Neural cell (in vitro differentiated cells): ENCODE data around the gene COX7B2. TPM values are rescaled to one million over a fixed set of nuclear protein-coding genes. Genes with fewer than 3 reads are reported as not detected.

Experiments used
- H2AFZ ChIP-seq: fragments of 200-600, 300-800 bp; sonication (generic), shearing (Covaris generic); 2 replicates; pipeline ENCODE4 v1.6.0; 2014; ENCODE audit warnings: low read depth, mild to moderate bottlenecking, antibody characterized with exemption, low read length, moderate library complexity
- H3F3A ChIP-seq: fragments of 200-600 bp; shearing (Covaris generic); 2 replicates; pipeline ENCODE4 v1.6.1; 2016; ENCODE audit warnings: mild to moderate bottlenecking, moderate library complexity, mixed read lengths, antibody characterized with exemption, low read length; ENCODE audit not compliant: insufficient read depth, poor library complexity, severe bottlenecking
- H3K27ac ChIP-seq: fragments of 200-600, 300-800 bp; sonication (generic), shearing (Covaris generic); 2 replicates; pipeline ENCODE4 v1.5.1; 2014; ENCODE audit warnings: mild to moderate bottlenecking, low read length, moderate library complexity
- H3K27me3 ChIP-seq: fragments of 300-800, 200-600 bp; sonication (generic), shearing (Covaris generic); 2 replicates; pipeline ENCODE4 v1.6.0; 2014; ENCODE audit warnings: mild to moderate bottlenecking, low read depth, low read length, moderate library complexity; ENCODE audit not compliant: insufficient read depth
- H3K36me3 ChIP-seq: fragments of 300-800, 200-600 bp; sonication (generic), shearing (Covaris generic); 2 replicates; pipeline ENCODE4 v1.5.1; 2014; ENCODE audit warnings: mild to moderate bottlenecking, antibody characterized with exemption, low read length, moderate library complexity; ENCODE audit not compliant: insufficient read depth
- H3K4me2 ChIP-seq: fragments of 300-800, 200-600 bp; sonication (generic), shearing (Covaris generic); 2 replicates; pipeline ENCODE4 v1.6.0; 2014; ENCODE audit warnings: mild to moderate bottlenecking, low read length
- H3K4me3 ChIP-seq: fragments of 300-800, 200-600 bp; sonication (generic), shearing (Covaris generic); 2 replicates; pipeline ENCODE4 v1.5.1; 2014; ENCODE audit warnings: mild to moderate bottlenecking, low read length, moderate library complexity
- H3K79me2 ChIP-seq: fragments of 200-600 bp; shearing (Covaris generic); replicated peaks from 2 replicates; pipeline ENCODE4 v1.6.0; 2014; ENCODE audit warnings: mild to moderate bottlenecking, low read length, moderate library complexity; ENCODE audit not compliant: insufficient read depth
- H3K9ac ChIP-seq: fragments of 300-800, 200-600 bp; sonication (generic), shearing (Covaris generic); 2 replicates; pipeline ENCODE4 v1.6.1; 2016; ENCODE audit warnings: mild to moderate bottlenecking, low read length, mixed read lengths
- H3K9me2 ChIP-seq: fragments of 200-600 bp; shearing (Covaris generic); 2 replicates; pipeline ENCODE4 v1.6.1; 2016; ENCODE audit warnings: mild to moderate bottlenecking, low read length, mixed read lengths; ENCODE audit not compliant: insufficient read depth
- H3K9me3 ChIP-seq: fragments of 200-600, 300-800 bp; sonication (generic), shearing (Covaris generic); 2 replicates; pipeline ENCODE4 v1.6.1; 2016; ENCODE audit warnings: mild to moderate bottlenecking, mixed run types, low read length, moderate library complexity, mixed read lengths
- H4K20me1 ChIP-seq: fragments of 200-600 bp; shearing (Covaris generic); 2 replicates; pipeline ENCODE4 v1.6.1; 2016; ENCODE audit warnings: mild to moderate bottlenecking, mixed run types; ENCODE audit not compliant: insufficient read depth
- CTCF ChIP-seq: fragments of 450-650 bp; IDR thresholded peaks from 2 replicates; pipeline ENCODE4 v1.5.1; 2014; ENCODE audit warnings: antibody characterized with exemption, mild to moderate bottlenecking, moderate library complexity; ENCODE audit not compliant: poor library complexity, severe bottlenecking
- EP300 ChIP-seq: fragments of 450-650 bp; conservative IDR thresholded peaks from 2 replicates; pipeline ENCODE4 v1.6.1; 2014; ENCODE audit warnings: antibody characterized with exemption, mild to moderate bottlenecking, moderate library complexity; ENCODE audit not compliant: poor library complexity, severe bottlenecking
- EZH2 ChIP-seq: fragments of 200-600, 300-800 bp; shearing (Covaris generic), sonication (generic); IDR thresholded peaks from 2 replicates; pipeline ENCODE4 v1.6.1; 2014; ENCODE audit warnings: antibody characterized with exemption, low read length, borderline replicate concordance, mild to moderate bottlenecking; ENCODE audit not compliant: insufficient read depth, poor library complexity, severe bottlenecking
- MXI1 ChIP-seq: fragments of 450-650 bp; conservative IDR thresholded peaks from 2 replicates; pipeline ENCODE4 v1.6.1; 2014; ENCODE audit warnings: antibody characterized with exemption, mild to moderate bottlenecking; ENCODE audit not compliant: poor library complexity, severe bottlenecking
- POLR2AphosphoS5 ChIP-seq: IDR thresholded peaks from 2 replicates; pipeline ENCODE4 v1.6.1; 2012
- RAD21 ChIP-seq: fragments of 450-650 bp; conservative IDR thresholded peaks from 2 replicates; pipeline ENCODE4 v1.6.1; 2014; ENCODE audit warnings: antibody characterized with exemption, mild to moderate bottlenecking, moderate library complexity
- SMC3 ChIP-seq: fragments of 450-650 bp; conservative IDR thresholded peaks from 2 replicates; pipeline ENCODE4 v1.6.1; 2014; ENCODE audit warnings: antibody characterized with exemption, mild to moderate bottlenecking, moderate library complexity; ENCODE audit not compliant: poor library complexity
- TAF1 ChIP-seq: IDR thresholded peaks from 2 replicates; pipeline ENCODE4 v1.6.1; 2012; ENCODE audit warnings: low read depth
- polyA plus RNA-seq: library from polyadenylated mRNA; depleted of rRNA; stranded (reverse); fragments of >200 nt; gene quantifications from 2 replicates; pipeline ENCODE4 v1.2.3, GENCODE V29; 2014
- TF ChIP-seq, protein P1 (sequence below): IDR thresholded peaks from 2 replicates; pipeline ENCODE4 v1.6.1; 2012; ENCODE audit warnings: borderline replicate concordance

COX7B2 gene
- polyA plus RNA-seq, 1 donor from 2014 or later = not detected

GRCh38 chr4:46952451-46952850 is 43.4 kb upstream of the COX7B2 start:
- no peaks in the 10 kb centered on the region for H4K20me1 ChIP-seq

DNA sequence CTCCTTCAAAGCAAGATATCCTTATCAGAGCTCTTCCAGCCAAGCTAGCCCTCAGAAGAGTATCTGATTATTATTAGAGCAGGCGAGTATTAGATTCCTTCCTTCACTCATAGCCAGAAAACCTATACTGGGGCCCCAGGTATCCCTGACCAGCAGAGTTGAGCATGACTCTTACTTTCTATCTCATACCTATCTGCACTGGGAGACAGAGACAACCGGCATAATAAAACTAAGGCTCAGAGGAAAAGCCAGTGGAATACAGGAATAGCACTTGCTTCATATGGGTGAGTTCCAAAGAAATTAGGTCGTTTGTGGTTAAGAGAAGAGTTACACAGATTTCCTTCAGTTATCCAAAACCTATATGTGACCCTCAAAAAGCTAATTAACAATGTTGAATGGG is 41.8 kb upstream of the COX7B2 start:
- H2AFZ ChIP-seq = no peak overlapping the region
- H3K9ac ChIP-seq = no peak overlapping the region
- no peaks in the 10 kb centered on the region for H3K27me3 ChIP-seq
- no peak overlapping the region for H3K27ac ChIP-seq
- no peaks in the 10 kb centered on the region for H3K9me2 ChIP-seq
- H4K20me1 ChIP-seq = no peaks in the 10 kb centered on the region
- no peaks in the 10 kb centered on the region for H3F3A ChIP-seq
- no peaks in the 10 kb centered on the region for H3K36me3 ChIP-seq
- TF ChIP-seq EP300 (no peak), TAF1 (no peak), RAD21 (no peak), EZH2 (no peak), CTCF (no peak), SMC3 (no peak), POLR2AphosphoS5 (no peak), MXI1 (no peak)
- TF ChIP-seq, protein P1, sequence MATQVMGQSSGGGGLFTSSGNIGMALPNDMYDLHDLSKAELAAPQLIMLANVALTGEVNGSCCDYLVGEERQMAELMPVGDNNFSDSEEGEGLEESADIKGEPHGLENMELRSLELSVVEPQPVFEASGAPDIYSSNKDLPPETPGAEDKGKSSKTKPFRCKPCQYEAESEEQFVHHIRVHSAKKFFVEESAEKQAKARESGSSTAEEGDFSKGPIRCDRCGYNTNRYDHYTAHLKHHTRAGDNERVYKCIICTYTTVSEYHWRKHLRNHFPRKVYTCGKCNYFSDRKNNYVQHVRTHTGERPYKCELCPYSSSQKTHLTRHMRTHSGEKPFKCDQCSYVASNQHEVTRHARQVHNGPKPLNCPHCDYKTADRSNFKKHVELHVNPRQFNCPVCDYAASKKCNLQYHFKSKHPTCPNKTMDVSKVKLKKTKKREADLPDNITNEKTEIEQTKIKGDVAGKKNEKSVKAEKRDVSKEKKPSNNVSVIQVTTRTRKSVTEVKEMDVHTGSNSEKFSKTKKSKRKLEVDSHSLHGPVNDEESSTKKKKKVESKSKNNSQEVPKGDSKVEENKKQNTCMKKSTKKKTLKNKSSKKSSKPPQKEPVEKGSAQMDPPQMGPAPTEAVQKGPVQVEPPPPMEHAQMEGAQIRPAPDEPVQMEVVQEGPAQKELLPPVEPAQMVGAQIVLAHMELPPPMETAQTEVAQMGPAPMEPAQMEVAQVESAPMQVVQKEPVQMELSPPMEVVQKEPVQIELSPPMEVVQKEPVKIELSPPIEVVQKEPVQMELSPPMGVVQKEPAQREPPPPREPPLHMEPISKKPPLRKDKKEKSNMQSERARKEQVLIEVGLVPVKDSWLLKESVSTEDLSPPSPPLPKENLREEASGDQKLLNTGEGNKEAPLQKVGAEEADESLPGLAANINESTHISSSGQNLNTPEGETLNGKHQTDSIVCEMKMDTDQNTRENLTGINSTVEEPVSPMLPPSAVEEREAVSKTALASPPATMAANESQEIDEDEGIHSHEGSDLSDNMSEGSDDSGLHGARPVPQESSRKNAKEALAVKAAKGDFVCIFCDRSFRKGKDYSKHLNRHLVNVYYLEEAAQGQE = no peak
- H3K4me2 ChIP-seq = no peak overlapping the region
- H3K4me3 ChIP-seq = no peak overlapping the region
- H3K79me2 ChIP-seq = no peaks in the 10 kb centered on the region
- no peaks in the 10 kb centered on the region for H3K9me3 ChIP-seq

More at GRCh38 chr4:46952451-46952850, 43.4 kb upstream of the COX7B2 start:
- Histone ChIP-seq H2AFZ (no peak overlapping the region), H3K27ac (no peak overlapping the region), H3K4me2 (no peak overlapping the region), H3K9me3 (no peaks in the 10 kb centered on the region), H3K9ac (no peak overlapping the region), H3K36me3 (no peaks in the 10 kb centered on the region), H3K4me3 (no peak overlapping the region), H3K27me3 (no peaks in the 10 kb centered on the region), H3F3A (no peaks in the 10 kb centered on the region), H3K9me2 (no peaks in the 10 kb centered on the region), H3K79me2 (no peaks in the 10 kb centered on the region)
- no peak for TF ChIP-seq POLR2AphosphoS5
- TF ChIP-seq EZH2 = no peak
- no peak for TF ChIP-seq TAF1
- TF ChIP-seq, protein P1 = no peak
- TF ChIP-seq SMC3 = no peak
- TF ChIP-seq EP300 = no peak
- TF ChIP-seq RAD21 = no peak
